ENCODE results near the gene MAD2L1BP. TPM values are rescaled to one million over a fixed set of nuclear protein-coding genes. Genes with fewer than 3 reads are reported as not detected.

MAD2L1BP gene
- total and polyA plus RNA-seq, 2 of the 13 experiments (the other 11 are each of a cell fraction or from before 2014, with no cell fraction given) = 54.2 to 55.5 TPM

DNA sequence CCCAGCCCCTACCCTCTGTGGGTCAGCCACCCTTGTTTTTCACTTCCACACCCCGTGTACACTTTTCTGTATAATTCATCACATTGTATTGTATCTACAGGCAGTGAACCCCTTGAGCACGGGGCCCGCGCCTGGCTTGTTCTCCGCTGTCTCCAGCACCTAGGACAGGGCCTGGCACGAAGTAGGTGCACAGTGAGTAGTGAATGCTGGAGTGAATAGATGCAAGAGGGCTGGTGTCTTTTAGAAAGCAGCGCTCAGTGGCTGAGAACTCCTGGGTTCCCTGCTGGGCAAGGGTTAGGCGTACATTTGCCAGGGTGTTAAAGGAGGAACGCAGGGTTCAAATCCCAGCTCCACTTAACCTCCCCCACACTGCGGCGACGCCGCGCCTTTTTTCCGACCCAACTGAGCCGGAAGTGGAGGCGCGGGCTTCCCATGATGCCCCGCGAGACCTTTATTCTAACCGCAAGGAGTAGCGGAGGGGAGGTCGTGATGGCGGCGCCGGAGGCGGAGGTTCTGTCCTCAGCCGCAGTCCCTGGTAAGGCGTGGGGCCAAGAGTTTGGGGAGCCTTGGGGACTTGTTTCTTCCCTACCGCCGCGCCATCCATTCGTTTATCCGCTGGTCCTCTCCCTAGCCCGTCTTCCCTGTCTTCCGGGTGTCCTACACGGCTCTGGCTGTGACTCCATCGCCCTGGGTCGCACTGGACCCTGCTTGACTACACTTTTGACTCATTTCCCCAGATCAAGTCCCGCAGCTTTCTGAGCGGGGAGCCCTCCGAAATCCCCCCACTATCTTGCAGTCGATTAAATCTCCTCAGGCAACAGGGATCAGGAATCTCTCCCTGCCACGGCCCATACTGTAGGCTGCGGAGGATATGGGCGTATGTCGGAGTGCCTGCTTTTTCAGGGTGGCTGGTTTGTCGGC lies at the start of gene MAD2L1BP (continued):
- TF ChIP-seq, protein P1, sequence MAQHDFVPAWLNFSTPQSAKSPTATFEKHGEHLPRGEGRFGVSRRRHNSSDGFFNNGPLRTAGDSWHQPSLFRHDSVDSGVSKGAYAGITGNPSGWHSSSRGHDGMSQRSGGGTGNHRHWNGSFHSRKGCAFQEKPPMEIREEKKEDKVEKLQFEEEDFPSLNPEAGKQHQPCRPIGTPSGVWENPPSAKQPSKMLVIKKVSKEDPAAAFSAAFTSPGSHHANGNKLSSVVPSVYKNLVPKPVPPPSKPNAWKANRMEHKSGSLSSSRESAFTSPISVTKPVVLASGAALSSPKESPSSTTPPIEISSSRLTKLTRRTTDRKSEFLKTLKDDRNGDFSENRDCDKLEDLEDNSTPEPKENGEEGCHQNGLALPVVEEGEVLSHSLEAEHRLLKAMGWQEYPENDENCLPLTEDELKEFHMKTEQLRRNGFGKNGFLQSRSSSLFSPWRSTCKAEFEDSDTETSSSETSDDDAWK (CRISPR knock-in tag; IDR thresholded peaks at IDR 0.05) = no peak
- no peak for TF ChIP-seq ZNF503 (CRISPR knock-in tag; IDR thresholded peaks at IDR 0.05)
- peak; percentile 86 for TF ChIP-seq ZNF770 (CRISPR knock-in tag; IDR thresholded peaks at IDR 0.05)
- no peak for TF ChIP-seq SNAPC5 (CRISPR knock-in tag; IDR thresholded peaks at IDR 0.05; ENCODE audit: borderline replicate concordance)
- TF ChIP-seq ZBTB2 (CRISPR knock-in tag; IDR thresholded peaks at IDR 0.05; ENCODE audit: low read depth) = 0 out of 2 replicates have a peak, but pooled peaks have one; percentile 36
- TF ChIP-seq ZBTB3 (CRISPR knock-in tag; IDR thresholded peaks at IDR 0.05; ENCODE audit: borderline replicate concordance, low read depth) = no peak; the same call in 1 of the 2 replicates
- no peak for TF ChIP-seq MBNL3 (CRISPR knock-in tag; conservative IDR thresholded peaks at IDR 0.05)
- peak; percentile 89 for TF ChIP-seq NFKB2 (CRISPR knock-in tag; IDR thresholded peaks at IDR 0.05; ENCODE audit: borderline replicate concordance)
- peak; percentile 51; the same call in 1 of the 2 replicates for TF ChIP-seq SIX1 (CRISPR knock-in tag; IDR thresholded peaks at IDR 0.05; ENCODE audit: borderline replicate concordance)
- TF ChIP-seq ZNF772 (CRISPR knock-in tag; IDR thresholded peaks at IDR 0.05) = peak; percentile 87
- TF ChIP-seq, protein P2, sequence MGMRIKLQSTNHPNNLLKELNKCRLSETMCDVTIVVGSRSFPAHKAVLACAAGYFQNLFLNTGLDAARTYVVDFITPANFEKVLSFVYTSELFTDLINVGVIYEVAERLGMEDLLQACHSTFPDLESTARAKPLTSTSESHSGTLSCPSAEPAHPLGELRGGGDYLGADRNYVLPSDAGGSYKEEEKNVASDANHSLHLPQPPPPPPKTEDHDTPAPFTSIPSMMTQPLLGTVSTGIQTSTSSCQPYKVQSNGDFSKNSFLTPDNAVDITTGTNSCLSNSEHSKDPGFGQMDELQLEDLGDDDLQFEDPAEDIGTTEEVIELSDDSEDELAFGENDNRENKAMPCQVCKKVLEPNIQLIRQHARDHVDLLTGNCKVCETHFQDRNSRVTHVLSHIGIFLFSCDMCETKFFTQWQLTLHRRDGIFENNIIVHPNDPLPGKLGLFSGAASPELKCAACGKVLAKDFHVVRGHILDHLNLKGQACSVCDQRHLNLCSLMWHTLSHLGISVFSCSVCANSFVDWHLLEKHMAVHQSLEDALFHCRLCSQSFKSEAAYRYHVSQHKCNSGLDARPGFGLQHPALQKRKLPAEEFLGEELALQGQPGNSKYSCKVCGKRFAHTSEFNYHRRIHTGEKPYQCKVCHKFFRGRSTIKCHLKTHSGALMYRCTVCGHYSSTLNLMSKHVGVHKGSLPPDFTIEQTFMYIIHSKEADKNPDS (CRISPR knock-in tag; IDR thresholded peaks at IDR 0.05) = no peak
- TF ChIP-seq, protein P3, sequence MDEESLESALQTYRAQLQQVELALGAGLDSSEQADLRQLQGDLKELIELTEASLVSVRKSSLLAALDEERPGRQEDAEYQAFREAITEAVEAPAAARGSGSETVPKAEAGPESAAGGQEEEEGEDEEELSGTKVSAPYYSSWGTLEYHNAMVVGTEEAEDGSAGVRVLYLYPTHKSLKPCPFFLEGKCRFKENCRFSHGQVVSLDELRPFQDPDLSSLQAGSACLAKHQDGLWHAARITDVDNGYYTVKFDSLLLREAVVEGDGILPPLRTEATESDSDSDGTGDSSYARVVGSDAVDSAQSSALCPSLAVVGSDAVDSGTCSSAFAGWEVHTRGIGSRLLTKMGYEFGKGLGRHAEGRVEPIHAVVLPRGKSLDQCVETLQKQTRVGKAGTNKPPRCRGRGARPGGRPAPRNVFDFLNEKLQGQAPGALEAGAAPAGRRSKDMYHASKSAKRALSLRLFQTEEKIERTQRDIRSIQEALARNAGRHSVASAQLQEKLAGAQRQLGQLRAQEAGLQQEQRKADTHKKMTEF (CRISPR knock-in tag; IDR thresholded peaks at IDR 0.05) = peak; percentile 95
- TF ChIP-seq KLF16 (CRISPR knock-in tag; IDR thresholded peaks at IDR 0.05) = peak in 1 of 2 experiments; percentile 93; a peak in 2 of 4 replicates
- TF ChIP-seq MEIS1 (CRISPR knock-in tag; IDR thresholded peaks at IDR 0.05; ENCODE audit: borderline replicate concordance) = peak; percentile 79; the same call in 1 of the 2 replicates
- TF ChIP-seq ZNF766 (CRISPR knock-in tag; IDR thresholded peaks at IDR 0.05; ENCODE audit: borderline replicate concordance) = no peak
